HCT116 (cell line): ENCODE measurements around the gene MICU2. TPM values are rescaled to one million over a fixed set of nuclear protein-coding genes. Genes with fewer than 3 reads are reported as not detected.

Experiments
- ATAC-seq: fragments of 200-7000 bp; cut with Tn5 transposase; 2 replicates; pipeline ENCODE4 v1.9.1; 2020; ENCODE audit warnings: mild to moderate bottlenecking, moderate library complexity
- BruUV-seq: library from RNA; stranded (reverse); fragments of 400-500 nt; replicated peaks from 2 replicates; lab custom pipeline; 2021; lab: Mats Ljungman, UMichigan
- CTCF ChIA-PET: fragments of 300-600 bp; sonication (Branson Sonifier 250); formaldehyde crosslinking; loops from one replicate; lab custom pipeline; 2021; ENCODE audit warnings: antibody characterized with exemption; lab: Charles Lee
- POLR2A ChIA-PET: fragments of 300-600, 350-600 bp; sonication (Branson Sonifier 250); formaldehyde crosslinking; loops from one replicate; lab custom pipeline; 2021; ENCODE audit warnings: antibody characterized with exemption; lab: Charles Lee
- RAD21 ChIA-PET, 2 experiments: fragments of 300-600 bp; sonication (Branson Sonifier 250); formaldehyde crosslinking; loops; one replicate each; lab custom pipeline; 2023; ENCODE audit warnings: low total read pairs in 2 of 2; ENCODE audit not compliant: uncharacterized antibody in 2 of 2, unreplicated experiment in 2 of 2, low non-redundant PET in 1 of 2; lab: Charles Lee
- DNase-seq: peaks from one replicate; pipeline ENCODE4 v3.0.0-alpha.2; 2010; ENCODE audit warnings: low read depth, low spot score
- H2AFZ ChIP-seq: fragments of 200-600 bp; shearing (Covaris generic), sonication (generic); 2 replicates; pipeline ENCODE4 v1.6.1; 2017; ENCODE audit warnings: low read depth, mixed run types, mixed read lengths, antibody characterized with exemption, low read length; ENCODE audit not compliant: poor library complexity, severe bottlenecking
- H3K27ac ChIP-seq: 2 replicates; pipeline ENCODE4 v1.5.1; 2012; ENCODE audit warnings: low read depth, low read length
- H3K27me3 ChIP-seq: fragments of 200-600 bp; sonication (generic); 2 replicates; pipeline ENCODE4 v1.6.1; 2016; ENCODE audit warnings: mixed run types, low read length, mixed read lengths; ENCODE audit not compliant: insufficient read depth
- H3K36me3 ChIP-seq, 2 experiments: fragments of 200-500 bp in 1 of 2; fragments of 200-600 bp in 1 of 2; sonication (Bioruptor generic) in 1 of 2; sonication (generic) in 1 of 2; 2 replicates each; pipeline versions ENCODE4 v1.5.1 to v1.6.1; 2014 to 2016; ENCODE audit warnings: low read length in 2 of 2, inconsistent platforms in 1 of 2, mixed read lengths in 1 of 2, mixed run types in 1 of 2; ENCODE audit not compliant: insufficient read depth in 2 of 2, control insufficient read depth in 1 of 2
- H3K4me1 ChIP-seq, 2 experiments: fragments of 200-600 bp in 1 of 2; sonication (generic) in 1 of 2; 2 replicates each; pipeline versions ENCODE4 v1.5.1 to v1.6.1; 2012 to 2017; ENCODE audit warnings: low read length in 2 of 2, inconsistent platforms in 1 of 2, mild to moderate bottlenecking in 1 of 2, mixed read lengths in 1 of 2, mixed run types in 1 of 2, moderate library complexity in 1 of 2; ENCODE audit not compliant: insufficient read depth in 2 of 2, control insufficient read depth in 1 of 2
- H3K4me2 ChIP-seq: fragments of 200-600 bp; sonication (generic); 2 replicates; pipeline ENCODE4 v1.6.1; 2017; ENCODE audit warnings: mixed run types, low read length, mixed read lengths
- H3K4me3 ChIP-seq, 2 experiments: fragments of 200-600 bp in 1 of 2; sonication (generic) in 1 of 2; replicated peaks in 1 of 2; 2 replicates each; pipeline ENCODE4 v1.5.1; 2011 to 2016; ENCODE audit warnings: low read length in 2 of 2, control low read depth in 1 of 2, low read depth in 1 of 2, mild to moderate bottlenecking in 1 of 2, mixed read lengths in 1 of 2, mixed run types in 1 of 2
- H3K79me2 ChIP-seq: fragments of 200-600 bp; sonication (generic); 2 replicates; pipeline ENCODE4 v1.6.1; 2017; ENCODE audit warnings: mild to moderate bottlenecking, mixed run types, low read length, moderate library complexity, mixed read lengths; ENCODE audit not compliant: insufficient read depth
- H3K9ac ChIP-seq: fragments of 200-600 bp; sonication (generic); 2 replicates; pipeline ENCODE4 v1.6.1; 2016; ENCODE audit warnings: low read length, mixed read lengths
- H3K9me2 ChIP-seq: fragments of 200-600 bp; sonication (generic), shearing (Covaris generic); 2 replicates; pipeline ENCODE4 v1.6.1; 2017; ENCODE audit warnings: mixed run types, mild to moderate bottlenecking, moderate library complexity; ENCODE audit not compliant: insufficient read depth
- H3K9me3 ChIP-seq, 2 experiments: fragments of 200-500 bp in 1 of 2; fragments of 200-600 bp in 1 of 2; sonication (Bioruptor generic) in 1 of 2; sonication (generic) in 1 of 2; 2 replicates each; pipeline ENCODE4 v1.6.1; 2014 to 2017; ENCODE audit warnings: low read length in 2 of 2, mixed read lengths in 2 of 2, inconsistent platforms in 1 of 2, low read depth in 1 of 2, mild to moderate bottlenecking in 1 of 2, mixed run types in 1 of 2, moderate library complexity in 1 of 2; ENCODE audit not compliant: control insufficient read depth in 1 of 2, insufficient read depth in 1 of 2
- H4K20me1 ChIP-seq: fragments of 200-600 bp; sonication (generic), shearing (Covaris generic); 2 replicates; pipeline ENCODE4 v1.6.1; 2017; ENCODE audit warnings: mixed run types, mild to moderate bottlenecking, moderate library complexity; ENCODE audit not compliant: insufficient read depth
- ATF3 ChIP-seq: IDR thresholded peaks from 2 replicates; pipeline ENCODE4 v1.6.1; 2012
- POLR2AphosphoS5 ChIP-seq: IDR thresholded peaks from 2 replicates; pipeline ENCODE4 v1.6.1; 2011; ENCODE audit warnings: mild to moderate bottlenecking, low read depth, low read length, moderate library complexity
- REST ChIP-seq: IDR thresholded peaks from 2 replicates; pipeline ENCODE4 v1.6.1; 2012; ENCODE audit warnings: low read depth
- SIN3A ChIP-seq: IDR thresholded peaks from 2 replicates; pipeline ENCODE4 v1.6.1; 2012; ENCODE audit warnings: low read depth
- SRF ChIP-seq: IDR thresholded peaks from 2 replicates; pipeline ENCODE4 v1.6.1; 2012; ENCODE audit warnings: low read depth
- ZNF274 ChIP-seq: fragments of 200-500 bp; sonication (Bioruptor generic); IDR thresholded peaks from 2 replicates; pipeline ENCODE4 v1.6.1; 2014; ENCODE audit warnings: mild to moderate bottlenecking, low read depth, low read length, inconsistent platforms
- intact Hi-C: fragments of 100-400 bp; cut with micrococcal nuclease; formaldehyde crosslinking; loops from 2 replicates; pipeline ENCODE4 v1.10.0; 2022
- total RNA-seq: library from RNA; stranded (reverse); gene quantifications from one replicate; pipeline ENCODE4 v1.2.1, GENCODE V29; 2021; ENCODE audit not compliant: unreplicated experiment
- TF ChIP-seq, protein P1 (sequence below): IDR thresholded peaks from 2 replicates; pipeline ENCODE4 v1.6.1; 2011; ENCODE audit warnings: mild to moderate bottlenecking, low read length, moderate library complexity; ENCODE audit not compliant: insufficient replicate concordance; ENCODE audit errors: extremely low read depth

MICU2 gene
- total RNA-seq, 1 experiment from 2014 or later = 41.0 TPM

DNA sequence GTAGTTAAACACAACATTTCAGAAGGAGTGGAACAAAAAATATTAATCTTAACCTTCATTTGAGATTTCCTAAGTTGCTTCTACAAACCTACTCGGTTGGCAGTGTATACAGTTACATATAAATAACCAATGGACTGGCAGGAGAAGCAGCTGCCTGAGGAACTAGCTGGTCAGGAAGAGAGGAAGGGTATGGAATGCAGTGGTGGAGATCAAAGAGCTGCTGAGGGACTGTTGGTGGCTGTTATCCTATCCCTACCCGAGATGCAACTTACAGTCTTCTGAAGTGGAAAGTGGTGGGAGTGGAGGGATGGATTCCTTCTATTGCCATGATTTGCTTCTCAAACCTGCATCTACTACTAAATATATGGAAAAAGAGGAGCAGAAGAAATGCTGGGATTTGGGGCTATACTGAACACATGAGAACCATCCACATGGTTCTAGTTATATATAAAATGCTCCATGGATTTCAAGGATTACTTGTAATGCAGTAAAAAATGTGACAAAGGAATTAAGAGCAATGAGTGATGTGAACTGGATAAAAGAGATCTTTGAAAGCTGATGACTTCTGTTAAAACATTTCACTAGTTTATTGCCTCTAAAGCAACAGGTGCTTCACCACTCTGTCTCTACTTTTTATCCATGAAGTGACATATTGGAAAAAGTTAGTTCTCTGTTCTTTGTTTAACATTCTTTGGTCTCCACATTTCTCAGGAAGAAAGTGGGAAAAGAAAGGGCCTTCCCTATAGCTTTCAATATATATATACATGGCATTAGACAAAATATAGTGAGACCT is 29.9 kb downstream of the MICU2 start:
- Histone ChIP-seq H3K4me1 (0 out of 4 replicates have a peak, but pooled peaks cover 0 to 5% of the 10 kb centered on the region in 2 experiments), H3K79me2 (peaks cover 37% of the 10 kb centered on the region), H3K9me2 (no peaks in the 10 kb centered on the region), H3K27me3 (no peaks in the 10 kb centered on the region), H3K27ac (no peak overlapping the region), H3K36me3 (no peaks in the 10 kb centered on the region), H3K9ac (no peak overlapping the region), H3K4me3 (no peak overlapping the region), H3K4me2 (no peak overlapping the region), H3K9me3 (no peaks in the 10 kb centered on the region), H4K20me1 (no peaks in the 10 kb centered on the region), H2AFZ (no peak overlapping the region)
- ATAC-seq (no peak), DNase-seq (no peak)
- RAD21 ChIA-PET = no interaction called here
- TF ChIP-seq POLR2AphosphoS5 (no peak), ATF3 (no peak), ZNF274 (no peak), REST (no peak), SRF (no peak), SIN3A (no peak)
- TF ChIP-seq, protein P1, sequence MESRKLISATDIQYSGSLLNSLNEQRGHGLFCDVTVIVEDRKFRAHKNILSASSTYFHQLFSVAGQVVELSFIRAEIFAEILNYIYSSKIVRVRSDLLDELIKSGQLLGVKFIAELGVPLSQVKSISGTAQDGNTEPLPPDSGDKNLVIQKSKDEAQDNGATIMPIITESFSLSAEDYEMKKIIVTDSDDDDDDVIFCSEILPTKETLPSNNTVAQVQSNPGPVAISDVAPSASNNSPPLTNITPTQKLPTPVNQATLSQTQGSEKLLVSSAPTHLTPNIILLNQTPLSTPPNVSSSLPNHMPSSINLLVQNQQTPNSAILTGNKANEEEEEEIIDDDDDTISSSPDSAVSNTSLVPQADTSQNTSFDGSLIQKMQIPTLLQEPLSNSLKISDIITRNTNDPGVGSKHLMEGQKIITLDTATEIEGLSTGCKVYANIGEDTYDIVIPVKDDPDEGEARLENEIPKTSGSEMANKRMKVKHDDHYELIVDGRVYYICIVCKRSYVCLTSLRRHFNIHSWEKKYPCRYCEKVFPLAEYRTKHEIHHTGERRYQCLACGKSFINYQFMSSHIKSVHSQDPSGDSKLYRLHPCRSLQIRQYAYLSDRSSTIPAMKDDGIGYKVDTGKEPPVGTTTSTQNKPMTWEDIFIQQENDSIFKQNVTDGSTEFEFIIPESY = no peak
- intact Hi-C loops = no loop called here
- POLR2A ChIA-PET = no interaction called here
- no TSS peak for BruUV-seq
- CTCF ChIA-PET = no interaction called here
